CD8-positive, alpha-beta memory T cell (primary cell): ENCODE data around the gene METTL17. TPM values are rescaled to one million over a fixed set of nuclear protein-coding genes. Genes with fewer than 3 reads are reported as not detected.

Source experiments
- CTCF ChIA-PET: fragments of 350-600 bp; sonication (Branson Sonifier 250); formaldehyde crosslinking; loops from one replicate; lab custom pipeline; 2021; ENCODE audit warnings: antibody characterized with exemption; lab: Charles Lee
- POLR2A ChIA-PET: fragments of 350-600 bp; sonication (Branson Sonifier 250); formaldehyde crosslinking; loops from one replicate; lab custom pipeline; 2021; ENCODE audit warnings: antibody characterized with exemption; lab: Charles Lee
- DNase-seq, 5 donors: peaks; one replicate each; pipeline versions ENCODE4 v3.0.0 to v3.0.0-alpha.2; 2020 to 2022; ENCODE audit warnings: mixed read lengths in 1 of 5
- H3K27ac ChIP-seq: one replicate; pipeline ENCODE4 v1.7.0; 2013; ENCODE audit warnings: low read depth, mild to moderate bottlenecking, low read length, moderate library complexity
- H3K27me3 ChIP-seq: 2 replicates; pipeline ENCODE4 v1.7.0; 2013; ENCODE audit warnings: low read length, mild to moderate bottlenecking; ENCODE audit not compliant: insufficient read depth, poor library complexity, severe bottlenecking
- H3K36me3 ChIP-seq: 2 replicates; pipeline ENCODE4 v1.7.0; 2013; ENCODE audit warnings: mild to moderate bottlenecking, low read length, moderate library complexity; ENCODE audit not compliant: insufficient read depth
- H3K4me1 ChIP-seq: 2 replicates; pipeline ENCODE4 v1.7.0; 2013; ENCODE audit warnings: mild to moderate bottlenecking, low read length, moderate library complexity; ENCODE audit not compliant: insufficient read depth
- H3K4me3 ChIP-seq: 2 replicates; pipeline ENCODE4 v1.7.0; 2013; ENCODE audit warnings: mild to moderate bottlenecking, low read length
- H3K9me3 ChIP-seq: 2 replicates; pipeline ENCODE4 v1.7.0; 2013; ENCODE audit warnings: mild to moderate bottlenecking, low read length
- H3K27ac Mint-ChIP-seq, 8 donors: one replicate each; pipeline ENCODE4 v1.8.0; 2020 to 2021; ENCODE audit warnings: mixed read lengths in 8 of 8, mild to moderate bottlenecking in 6 of 8, inconsistent platforms in 3 of 8, moderate library complexity in 3 of 8
- H3K27me3 Mint-ChIP-seq, 2 donors: one replicate each; pipeline ENCODE4 v1.8.0; 2020 to 2021; ENCODE audit warnings: mixed read lengths in 2 of 2, mild to moderate bottlenecking in 1 of 2, moderate library complexity in 1 of 2
- H3K36me3 Mint-ChIP-seq, 3 donors: one replicate each; pipeline ENCODE4 v1.8.0; 2020 to 2021; ENCODE audit warnings: mixed read lengths in 3 of 3, inconsistent platforms in 1 of 3, mild to moderate bottlenecking in 1 of 3
- H3K4me1 Mint-ChIP-seq, 3 donors: one replicate each; pipeline ENCODE4 v1.8.0; 2020 to 2021; ENCODE audit warnings: mixed read lengths in 3 of 3, inconsistent platforms in 1 of 3, mild to moderate bottlenecking in 1 of 3
- H3K4me3 Mint-ChIP-seq, 7 donors: one replicate each; pipeline ENCODE4 v1.8.0; 2020 to 2021; ENCODE audit warnings: mixed read lengths in 7 of 7, mild to moderate bottlenecking in 6 of 7, moderate library complexity in 4 of 7, inconsistent platforms in 2 of 7
- H3K9me3 Mint-ChIP-seq, 5 donors: one replicate each; pipeline ENCODE4 v1.8.0; 2020 to 2022; ENCODE audit warnings: mixed read lengths in 5 of 5, mild to moderate bottlenecking in 3 of 5, moderate library complexity in 2 of 5, inconsistent platforms in 1 of 5
- polyA plus RNA-seq: library from polyadenylated mRNA; unstranded; fragments of 300-500 nt; fragmentation: Illumina TruSeq; gene quantifications from one replicate; pipeline ENCODE4 v1.2.3, GENCODE V29; 2021
- total RNA-seq, 2 experiments: library from RNA; stranded (reverse); gene quantifications; one replicate each; pipeline ENCODE4 v1.2.3, GENCODE V29; 2021

Gene METTL17
- total and polyA plus RNA-seq, 3 experiments from 2014 or later, result 43.9 to 107 (median 102) TPM

GRCh38 chr14:21019366-21019765 is 29.6 kb downstream of the METTL17 start:
- H3K9me3 ChIP-seq, result no peaks in the 10 kb centered on the region
- H3K4me1 ChIP-seq, result peaks cover 10% of the 10 kb centered on the region
- CTCF ChIA-PET, result interaction anchor here (1.1 to 12.0 kb wide), 6 partner anchors 13 to 86 kb away, joined by 4 to 201 read pairs (median 69); partner anchors contain the start of genes RNASE7, TMEM253 and ZNF219
- no peak for DNase-seq
- Mint-ChIP-seq H3K36me3 (peaks cover 0 to 42% (median 8%) of the 10 kb centered on the region in 3 donors), H3K4me1 (peaks cover 17 to 22% (median 18%) of the 10 kb centered on the region in 3 donors), H3K27ac (no peak overlapping the region), H3K27me3 (peaks cover 0 to 15% of the 10 kb centered on the region in 2 donors), H3K4me3 (peak overlapping the region in 1 of 7 donors; percentile 15), H3K9me3 (no peaks in the 10 kb centered on the region)
- no peaks in the 10 kb centered on the region for H3K27me3 ChIP-seq
- H3K27ac ChIP-seq, result no peak overlapping the region
- H3K36me3 ChIP-seq, result no peaks in the 10 kb centered on the region
- POLR2A ChIA-PET, result no interaction called here
- H3K4me3 ChIP-seq, result no peak overlapping the region

- H3K9me3 ChIP-seq, result no peaks in the 10 kb centered on the region
- H3K4me3 ChIP-seq, result no peak overlapping the region
- CTCF ChIA-PET, result interaction anchor here (1.3 to 12.0 kb wide), 3 partner anchors 20 to 84 kb away, joined by 11 to 201 read pairs (median 152); partner anchors contain the start of genes TMEM253 and ZNF219
- H3K4me1 ChIP-seq, result peaks cover 13% of the 10 kb centered on the region
- Mint-ChIP-seq H3K4me1 (peaks cover 20 to 24% (median 23%) of the 10 kb centered on the region in 3 donors), H3K4me3 (peak overlapping the region in 1 of 7 donors; percentile 19), H3K36me3 (peaks cover 0 to 45% (median 8%) of the 10 kb centered on the region in 3 donors), H3K27ac (peak overlapping the region in 1 of 8 donors; percentile 17), H3K9me3 (no peaks in the 10 kb centered on the region), H3K27me3 (peaks cover 0 to 15% of the 10 kb centered on the region in 2 donors)
- no peaks in the 10 kb centered on the region for H3K27me3 ChIP-seq
- no peak for DNase-seq
- no peaks in the 10 kb centered on the region for H3K36me3 ChIP-seq
- POLR2A ChIA-PET, result no interaction called here
- H3K27ac ChIP-seq, result no peak overlapping the region
These were observed 31.3 kb downstream of the METTL17 start for GRCh38 chr14:21020977-21021545.

- no peak overlapping the region for H3K4me3 ChIP-seq
- ChIA-PET CTCF (interaction anchor here (0.9 to 2.7 kb wide), 3 partner anchors 8 to 70 kb away, joined by 3 to 17 read pairs (median 12); no protein-coding TSS in a partner anchor), POLR2A (no interaction called here)
- peaks cover 20 to 24% (median 23%) of the 10 kb centered on the region in 3 donors for H3K4me1 Mint-ChIP-seq
- peak overlapping the region; percentile 3 to 85 (median 57) for H3K4me3 Mint-ChIP-seq
- H3K27me3 Mint-ChIP-seq, result peaks cover 0 to 14% of the 10 kb centered on the region in 2 donors
- H3K36me3 ChIP-seq, result no peaks in the 10 kb centered on the region
- H3K9me3 Mint-ChIP-seq, result no peaks in the 10 kb centered on the region
- H3K4me1 ChIP-seq, result peaks cover 13% of the 10 kb centered on the region
- no peak overlapping the region for H3K27ac ChIP-seq
- H3K9me3 ChIP-seq, result no peaks in the 10 kb centered on the region
- no peak for DNase-seq
- no peaks in the 10 kb centered on the region for H3K27me3 ChIP-seq
- peak overlapping the region in 2 of 8 donors; percentile 12 to 76 for H3K27ac Mint-ChIP-seq
- peaks cover 0 to 38% (median 6%) of the 10 kb centered on the region in 3 donors for H3K36me3 Mint-ChIP-seq
These were observed 32.9 kb downstream of the METTL17 start for GRCh38 chr14:21022686-21023085.

- no peaks in the 10 kb centered on the region for H3K27me3 ChIP-seq
- H3K36me3 ChIP-seq, result no peaks in the 10 kb centered on the region
- no peak for DNase-seq
- POLR2A ChIA-PET, result interaction anchor here (0.6 kb wide), 1 partner anchor 32 kb away, joined by 3 read pairs; no protein-coding TSS in a partner anchor
- Mint-ChIP-seq H3K27ac (peak overlapping the region in 3 of 8 donors; percentile 12 to 31 (median 17)), H3K4me1 (peaks cover 20 to 24% (median 23%) of the 10 kb centered on the region in 3 donors), H3K27me3 (peaks cover 0 to 14% of the 10 kb centered on the region in 2 donors), H3K4me3 (peak overlapping the region; percentile 5 to 95 (median 85)), H3K36me3 (peaks cover 0 to 34% (median 6%) of the 10 kb centered on the region in 3 donors), H3K9me3 (no peaks in the 10 kb centered on the region)
- H3K4me3 ChIP-seq, result no peak overlapping the region
- H3K27ac ChIP-seq, result no peak overlapping the region
- no peaks in the 10 kb centered on the region for H3K9me3 ChIP-seq
- CTCF ChIA-PET, result interaction anchor here (1.3 to 2.7 kb wide), 3 partner anchors 8 to 48 kb away, joined by 3 to 17 read pairs (median 12); partner anchors contain the start of gene ARHGEF40
- H3K4me1 ChIP-seq, result peaks cover 13% of the 10 kb centered on the region
These were observed 33.4 kb downstream of the METTL17 start for GRCh38 chr14:21023174-21023573.

GRCh38 chr14:21023817-21024584 is 34.2 kb downstream of the METTL17 start:
- Mint-ChIP-seq H3K4me3 (peak overlapping the region; percentile 70 to 95 (median 87)), H3K36me3 (peaks cover 0 to 26% (median 6%) of the 10 kb centered on the region in 3 donors), H3K9me3 (no peaks in the 10 kb centered on the region), H3K27ac (peak overlapping the region in 7 of 8 donors; percentile 5 to 96 (median 85)), H3K27me3 (peaks cover 0 to 14% of the 10 kb centered on the region in 2 donors), H3K4me1 (peaks cover 20 to 24% (median 23%) of the 10 kb centered on the region in 3 donors)
- ChIA-PET CTCF (interaction anchor here (0.6 to 2.7 kb wide), 4 partner anchors 9 to 79 kb away, joined by 3 to 17 read pairs (median 8); partner anchors contain the start of gene ARHGEF40), POLR2A (interaction anchor here (0.6 to 1.4 kb wide), 3 partner anchors 33 to 80 kb away, joined by 3 to 4 read pairs (median 3); no protein-coding TSS in a partner anchor)
- peak in 1 of 5 donors; percentile 17 for DNase-seq
- Histone ChIP-seq H3K9me3 (no peaks in the 10 kb centered on the region), H3K27ac (peak overlapping the region; percentile 67), H3K4me3 (peak overlapping the region; percentile 71), H3K27me3 (no peaks in the 10 kb centered on the region), H3K4me1 (peaks cover 13% of the 10 kb centered on the region), H3K36me3 (no peaks in the 10 kb centered on the region)

- peaks cover 20 to 24% (median 23%) of the 10 kb centered on the region in 3 donors for H3K4me1 Mint-ChIP-seq
These were observed 35.0 kb downstream of the METTL17 start, which contains the start of gene NDRG2 for GRCh38 chr14:21024585-21025370. Gene NDRG2 (minus strand): TSS chr14:21025061. CDS start chr14:21023315, 1,746 bp downstream.

More at GRCh38 chr14:21024585-21025370, 35.0 kb downstream of the METTL17 start, which contains the start of gene NDRG2:
- Mint-ChIP-seq H3K27ac (peak within 1 kb of the TSS in 7 of 8 donors; percentile 51 to 96 (median 85)), H3K4me3 (peak within 1 kb of the TSS; percentile 82 to 95 (median 92)), H3K36me3 (peaks cover 0 to 19% (median 2%) of the 10 kb centered on the region in 3 donors), H3K9me3 (no peaks in the 10 kb centered on the region), H3K27me3 (peaks cover 0 to 14% of the 10 kb centered on the region in 2 donors)
- DNase-seq, result peak; percentile 66 to 86 (median 74)
- H3K36me3 ChIP-seq, result no peaks in the 10 kb centered on the region
- H3K9me3 ChIP-seq, result no peaks in the 10 kb centered on the region
- POLR2A ChIA-PET, result interaction anchor here (1.4 kb wide), 2 partner anchors 46 to 79 kb away, joined by 3 to 4 read pairs; no protein-coding TSS in a partner anchor
- peak within 1 kb of the TSS; percentile 71 for H3K4me3 ChIP-seq
- H3K27me3 ChIP-seq, result no peaks in the 10 kb centered on the region
- CTCF ChIA-PET, result interaction anchor here (1.3 to 2.7 kb wide), 3 partner anchors 10 to 46 kb away, joined by 3 to 17 read pairs (median 12); partner anchors contain the start of gene ARHGEF40
- peaks cover 13% of the 10 kb centered on the region for H3K4me1 ChIP-seq
- H3K27ac ChIP-seq, result peak within 1 kb of the TSS; percentile 67
